DMS 273 treated with DMSO at 0.1 percent for 48 hours (cell line): Measurements from ENCODE around the gene OR11H7.
"Not testable (repeated sequence)": the region's sequence is repeated elsewhere in the genome, so short reads cannot be mapped to it uniquely, and the experiment has no call there.

Source experiments
- DNase-seq: peaks from one replicate; lab custom pipeline; 2025; lab: John Stamatoyannopoulos, UW

The OR11H7 gene

GRCh38 chr14:20228681-20229080 lies at the start of gene OR11H7:
Gene OR11H7 (plus strand): TSS chr14:20228981.
- no peak for DNase-seq

- no peak for DNase-seq
Observed at GRCh38 chr14:20179218-20179617, 49.6 kb upstream of the OR11H7 start.

GRCh38 chr14:20179880-20180279 lies 48.9 kb upstream of the OR11H7 start:
- DNase-seq = no peak

GRCh38 chr14:20180486-20180885 lies 48.3 kb upstream of the OR11H7 start:
- no peak for DNase-seq

- DNase-seq = no peak
Observed at GRCh38 chr14:20184181-20184580, 44.6 kb upstream of the OR11H7 start.

- DNase-seq = no peak
Observed at GRCh38 chr14:20190596-20190995, 38.2 kb upstream of the OR11H7 start, which contains the start of gene OR11G2. Gene OR11G2 (plus strand): TSS chr14:20190896. CDS start chr14:20197438, 6,542 bp downstream.

GRCh38 chr14:20191396-20191795 lies 37.4 kb upstream of the OR11H7 start:
- no peak for DNase-seq

- no peak for DNase-seq
Observed at GRCh38 chr14:20194101-20194500, 34.7 kb upstream of the OR11H7 start.

GRCh38 chr14:20195170-20195569 lies 33.6 kb upstream of the OR11H7 start:
- not testable (repeated sequence) for DNase-seq

- DNase-seq = no peak
Observed at GRCh38 chr14:20195911-20196310, 32.9 kb upstream of the OR11H7 start.

GRCh38 chr14:20197459-20197858 lies 31.3 kb upstream of the OR11H7 start:
- no peak for DNase-seq

- DNase-seq = no peak
Observed at GRCh38 chr14:20198991-20199390, 29.8 kb upstream of the OR11H7 start.

GRCh38 chr14:20204721-20205120 lies 24.1 kb upstream of the OR11H7 start:
- DNase-seq = no peak

- DNase-seq = no peak
Observed at GRCh38 chr14:20209595-20209994, 19.2 kb upstream of the OR11H7 start.

- not testable (repeated sequence) for DNase-seq
Observed at GRCh38 chr14:20212406-20212805, 16.4 kb upstream of the OR11H7 start.

GRCh38 chr14:20215196-20215595 lies 13.6 kb upstream of the OR11H7 start:
- DNase-seq = no peak

GRCh38 chr14:20219033-20219432 lies 9.7 kb upstream of the OR11H7 start:
- no peak for DNase-seq

GRCh38 chr14:20223410-20223809 lies 5.4 kb upstream of the OR11H7 start, which contains the start of gene OR11H6:
Gene OR11H6 (plus strand): TSS chr14:20223710. CDS start chr14:20223710, 0 bp downstream.
- DNase-seq = no peak

- not testable (repeated sequence) for DNase-seq
Observed at GRCh38 chr14:20235415-20235814, 6.6 kb downstream of the OR11H7 start.

- DNase-seq = no peak
Observed at GRCh38 chr14:20247646-20248246, 19.0 kb downstream of the OR11H7 start.

- no peak for DNase-seq
Observed at GRCh38 chr14:20262642-20263128, 33.9 kb downstream of the OR11H7 start.

- not testable (repeated sequence) for DNase-seq
Observed at GRCh38 chr14:20264361-20264760, 35.6 kb downstream of the OR11H7 start.

GRCh38 chr14:20274062-20274461 lies 45.3 kb downstream of the OR11H7 start:
- no peak for DNase-seq

GRCh38 chr14:20277409-20277808 lies 48.6 kb downstream of the OR11H7 start:
- DNase-seq = no peak
